GM03348 (cell line): ENCODE results near the gene ANKFY1.

Experiments
- DNase-seq: peaks from one replicate; pipeline ENCODE4 v3.0.0; 2012; ENCODE audit warnings: low spot score

ANKFY1 gene

GRCh38 chr17:4263282-4264215, at the start of gene ANKFY1:
Gene ANKFY1 (minus strand): TSS chr17:4263979. CDS start chr17:4263941, 38 bp downstream.
- peak; percentile 98 for DNase-seq

GRCh38 chr17:4310354-4311060, 46.7 kb upstream of the ANKFY1 start:
- DNase-seq: no peak

GRCh38 chr17:4309897-4310296, 46.1 kb upstream of the ANKFY1 start:
- no peak for DNase-seq

- DNase-seq: no peak
Observed at GRCh38 chr17:4307179-4307930, 43.6 kb upstream of the ANKFY1 start.

GRCh38 chr17:4305224-4305623, 41.4 kb upstream of the ANKFY1 start:
- no peak for DNase-seq

GRCh38 chr17:4304417-4305027, 40.7 kb upstream of the ANKFY1 start:
- DNase-seq: peak; percentile 71

GRCh38 chr17:4301066-4301465, 37.3 kb upstream of the ANKFY1 start:
- no peak for DNase-seq

GRCh38 chr17:4297351-4297750, 33.6 kb upstream of the ANKFY1 start:
- no peak for DNase-seq

GRCh38 chr17:4295686-4296085, 31.9 kb upstream of the ANKFY1 start:
- no peak for DNase-seq

GRCh38 chr17:4293572-4293971, 29.8 kb upstream of the ANKFY1 start:
- no peak for DNase-seq

- no peak for DNase-seq
Observed at GRCh38 chr17:4287710-4288109, 23.9 kb upstream of the ANKFY1 start.

GRCh38 chr17:4276514-4276913, 12.7 kb upstream of the ANKFY1 start:
- DNase-seq: no peak

GRCh38 chr17:4272972-4273368, 9.2 kb upstream of the ANKFY1 start:
- DNase-seq: no peak

- DNase-seq: no peak
Observed at GRCh38 chr17:4272213-4272971, 8.6 kb upstream of the ANKFY1 start.

GRCh38 chr17:4270736-4271135, 7.0 kb upstream of the ANKFY1 start:
- no peak for DNase-seq

- no peak for DNase-seq
Observed at GRCh38 chr17:4269915-4270314, 6.1 kb upstream of the ANKFY1 start.

GRCh38 chr17:4267402-4267801, 3.6 kb upstream of the ANKFY1 start:
- DNase-seq: no peak

- DNase-seq: no peak
Observed at GRCh38 chr17:4266550-4266949, 2.8 kb upstream of the ANKFY1 start.

- DNase-seq: no peak
Observed at GRCh38 chr17:4262703-4263102, 1.1 kb downstream of the ANKFY1 start.

GRCh38 chr17:4261452-4261851, 2.3 kb downstream of the ANKFY1 start:
- no peak for DNase-seq

GRCh38 chr17:4258867-4259266, 4.9 kb downstream of the ANKFY1 start:
- DNase-seq: no peak
